Measurements from ENCODE around the gene ALPI. TPM values are rescaled to one million over a fixed set of nuclear protein-coding genes. Genes with fewer than 3 reads are reported as not detected.

ALPI gene
- total RNA-seq, 1 donor from 2014 or later: not detected

DNA sequence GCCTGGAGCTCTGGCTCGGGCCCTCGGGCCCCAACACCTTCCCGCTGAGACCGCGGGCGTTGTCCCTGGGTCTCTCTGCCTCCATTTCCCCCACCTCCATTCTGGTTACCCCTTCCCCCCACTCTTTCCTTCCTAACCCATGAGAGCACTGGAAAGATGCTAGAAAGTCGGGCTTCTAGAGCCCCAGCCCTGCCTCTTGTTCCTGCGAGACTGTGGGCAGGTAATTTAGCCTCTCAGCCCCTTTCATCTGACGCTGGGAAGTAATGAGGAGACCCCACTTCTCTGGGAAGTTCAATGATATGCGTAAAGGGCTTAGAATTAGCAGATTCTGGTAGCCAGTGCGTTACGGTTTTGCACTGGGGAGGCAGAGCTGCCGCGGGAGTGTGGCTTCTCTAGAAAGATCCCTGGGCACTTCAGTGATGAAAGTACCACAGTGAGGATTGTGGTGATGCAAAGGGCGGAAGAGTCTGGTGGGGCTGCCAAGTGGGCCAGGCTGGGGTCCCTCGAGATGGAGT is 47.9 kb downstream of the ALPI start:
- Histone ChIP-seq H3K27me3 (peaks cover 44% of the 10 kb centered on the region), H3K9me3 (no peaks in the 10 kb centered on the region), H3K36me3 (no peaks in the 10 kb centered on the region), H3K4me3 (peak overlapping the region; percentile 39), H3K27ac (no peak overlapping the region), H3K4me1 (peaks cover 9% of the 10 kb centered on the region)
- ATAC-seq: no peak
- TF ChIP-seq, protein P1, sequence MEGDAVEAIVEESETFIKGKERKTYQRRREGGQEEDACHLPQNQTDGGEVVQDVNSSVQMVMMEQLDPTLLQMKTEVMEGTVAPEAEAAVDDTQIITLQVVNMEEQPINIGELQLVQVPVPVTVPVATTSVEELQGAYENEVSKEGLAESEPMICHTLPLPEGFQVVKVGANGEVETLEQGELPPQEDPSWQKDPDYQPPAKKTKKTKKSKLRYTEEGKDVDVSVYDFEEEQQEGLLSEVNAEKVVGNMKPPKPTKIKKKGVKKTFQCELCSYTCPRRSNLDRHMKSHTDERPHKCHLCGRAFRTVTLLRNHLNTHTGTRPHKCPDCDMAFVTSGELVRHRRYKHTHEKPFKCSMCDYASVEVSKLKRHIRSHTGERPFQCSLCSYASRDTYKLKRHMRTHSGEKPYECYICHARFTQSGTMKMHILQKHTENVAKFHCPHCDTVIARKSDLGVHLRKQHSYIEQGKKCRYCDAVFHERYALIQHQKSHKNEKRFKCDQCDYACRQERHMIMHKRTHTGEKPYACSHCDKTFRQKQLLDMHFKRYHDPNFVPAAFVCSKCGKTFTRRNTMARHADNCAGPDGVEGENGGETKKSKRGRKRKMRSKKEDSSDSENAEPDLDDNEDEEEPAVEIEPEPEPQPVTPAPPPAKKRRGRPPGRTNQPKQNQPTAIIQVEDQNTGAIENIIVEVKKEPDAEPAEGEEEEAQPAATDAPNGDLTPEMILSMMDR (IDR thresholded peaks at IDR 0.05): no peak
- no peak for DNase-seq
- intact Hi-C loops (cut with DNase I): no loop called here

DNA sequence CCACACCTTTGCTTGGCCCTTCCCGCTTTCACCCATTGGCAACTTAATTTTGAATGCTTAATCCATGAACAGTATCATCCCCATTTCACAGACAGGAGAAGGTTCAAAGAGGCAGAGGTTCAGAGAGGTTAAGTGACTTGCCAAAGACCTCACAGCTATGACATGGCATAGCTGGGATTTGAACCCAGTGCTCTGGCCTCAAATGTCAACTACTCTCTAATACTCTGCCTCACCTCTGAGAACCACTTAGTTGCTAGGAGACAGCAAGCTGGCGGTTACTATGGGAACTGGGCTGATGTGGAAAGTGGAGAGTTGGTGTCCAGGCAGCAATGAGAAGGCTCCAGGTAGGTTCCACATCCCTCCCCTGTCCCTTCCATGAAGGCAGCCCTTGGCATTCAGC is 48.5 kb downstream of the ALPI start:
- H3K9me3 ChIP-seq: no peaks in the 10 kb centered on the region
- H3K27me3 ChIP-seq: peaks cover 44% of the 10 kb centered on the region
- DNase-seq (no peak), ATAC-seq (no peak)
- no peak overlapping the region for H3K4me3 ChIP-seq
- intact Hi-C loops (cut with DNase I): no loop called here
- no peak overlapping the region for H3K27ac ChIP-seq
- H3K36me3 ChIP-seq: no peaks in the 10 kb centered on the region
- H3K4me1 ChIP-seq: peaks cover 9% of the 10 kb centered on the region
- TF ChIP-seq, protein P1 (IDR thresholded peaks at IDR 0.05): no peak

DNA sequence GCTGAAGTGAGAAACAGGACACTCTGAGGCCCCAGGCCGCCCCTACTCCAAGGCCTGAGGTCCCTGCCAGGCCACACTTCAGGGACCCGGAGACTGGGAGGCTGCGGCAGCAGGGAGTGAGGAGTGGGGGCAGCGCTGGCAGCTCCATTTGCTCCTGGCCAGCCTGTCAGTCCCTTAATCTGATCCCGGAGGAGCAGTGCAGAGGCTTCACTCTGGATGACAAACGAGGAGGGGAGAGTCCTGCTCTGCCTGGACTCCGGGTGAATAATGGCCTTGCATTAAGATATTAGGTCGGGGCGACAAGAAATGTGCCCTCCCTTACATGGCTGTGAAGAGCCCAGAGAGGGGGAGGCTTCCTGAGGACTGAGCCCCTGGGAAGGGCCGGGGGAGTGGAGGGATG is 49.9 kb downstream of the ALPI start:
- Histone ChIP-seq H3K9me3 (no peaks in the 10 kb centered on the region), H3K36me3 (no peaks in the 10 kb centered on the region), H3K27me3 (peaks cover 44% of the 10 kb centered on the region), H3K4me3 (no peak overlapping the region), H3K27ac (no peak overlapping the region), H3K4me1 (peaks cover 9% of the 10 kb centered on the region)
- intact Hi-C loops (cut with DNase I): no loop called here
- no peak for DNase-seq
- no peak for ATAC-seq
- TF ChIP-seq, protein P1 (IDR thresholded peaks at IDR 0.05): no peak

DNA sequence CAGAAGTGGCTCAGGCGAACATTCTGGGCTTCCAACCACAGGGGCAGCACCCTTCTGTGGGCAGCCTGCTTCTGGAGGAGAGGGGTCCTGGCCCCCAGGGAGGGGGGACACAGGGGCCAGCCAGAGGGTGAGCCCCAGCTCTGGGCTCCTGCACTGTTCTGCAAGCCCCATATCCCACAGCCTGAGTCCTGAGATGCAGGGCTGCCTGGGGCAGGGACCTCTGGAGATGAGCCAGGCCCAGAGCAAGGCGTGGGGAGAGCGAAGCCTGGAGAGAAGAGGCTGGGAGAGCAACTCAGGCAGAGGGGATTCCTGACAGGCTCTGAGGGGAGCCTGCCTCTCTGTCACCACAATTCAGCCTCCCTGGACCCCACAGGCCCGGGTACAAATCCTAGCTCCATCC is 50.8 kb downstream of the ALPI start:
- ATAC-seq (no peak), DNase-seq (no peak)
- intact Hi-C loops (cut with DNase I): no loop called here
- TF ChIP-seq, protein P1 (IDR thresholded peaks at IDR 0.05): no peak
- H3K9me3 ChIP-seq: no peaks in the 10 kb centered on the region
- peaks cover 9% of the 10 kb centered on the region for H3K4me1 ChIP-seq
- H3K27me3 ChIP-seq: peaks cover 44% of the 10 kb centered on the region
- H3K4me3 ChIP-seq: no peak overlapping the region
- no peak overlapping the region for H3K27ac ChIP-seq
- H3K36me3 ChIP-seq: no peaks in the 10 kb centered on the region

DNA sequence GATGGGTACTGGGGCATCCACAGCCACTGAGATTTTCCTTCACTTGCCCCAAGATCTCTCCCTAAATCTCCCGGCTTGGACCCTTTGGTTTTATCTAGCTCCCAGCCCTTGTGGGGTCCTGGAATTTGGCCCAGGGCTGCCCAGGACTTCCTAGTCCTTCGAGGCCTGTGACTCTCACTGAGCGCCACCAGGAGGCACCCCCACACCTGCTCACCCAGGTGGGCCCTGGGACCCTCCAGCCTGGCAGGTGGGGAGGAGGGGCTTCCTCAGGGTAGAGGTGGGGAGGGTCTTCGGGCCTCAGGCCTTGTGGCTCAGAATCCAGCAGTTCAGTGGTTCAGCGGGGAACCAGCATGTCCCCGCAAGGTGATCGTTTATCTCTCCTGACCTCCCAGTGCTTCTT is 52.3 kb downstream of the ALPI start:
- no peaks in the 10 kb centered on the region for H3K9me3 ChIP-seq
- H3K4me3 ChIP-seq: no peak overlapping the region
- no peaks in the 10 kb centered on the region for H3K36me3 ChIP-seq
- TF ChIP-seq, protein P1 (IDR thresholded peaks at IDR 0.05): no peak
- H3K27ac ChIP-seq: no peak overlapping the region
- ATAC-seq (no peak), DNase-seq (no peak)
- intact Hi-C loops (cut with DNase I): no loop called here
- peaks cover 32% of the 10 kb centered on the region for H3K27me3 ChIP-seq
- H3K4me1 ChIP-seq: peaks cover 5% of the 10 kb centered on the region

Other genes starting within 250 kb of the ALPI start
- gene ALPP, start 77.4 kb upstream of the ALPI start, total RNA-seq: 9.5 TPM
- gene ALPG, start 49.3 kb upstream of the ALPI start, total RNA-seq: 0.49 TPM
- not detected for gene ECEL1, start 31.7 kb downstream of the ALPI start, total RNA-seq
- gene PRSS56, start 64.2 kb downstream of the ALPI start, total RNA-seq: not detected
- gene CHRND, start 70.0 kb downstream of the ALPI start, total RNA-seq: not detected
- gene CHRNG, start 83.5 kb downstream of the ALPI start, total RNA-seq: not detected
- 3.9 TPM for gene TIGD1, start 94.4 kb downstream of the ALPI start, total RNA-seq
- gene EIF4E2, start 94.5 kb downstream of the ALPI start, total RNA-seq: 68.0 TPM
- gene EFHD1, start 177.5 kb downstream of the ALPI start, total RNA-seq: 10.7 TPM
- gene GIGYF2, start 241.2 kb downstream of the ALPI start, total RNA-seq: 70.5 TPM

All from upper lobe of right lung (tissue), 1 donor.